DND-41 (cell line): ENCODE measurements around the gene BACE1-AS.

Experiments
- CTCF ChIP-seq: IDR thresholded peaks from 2 replicates; pipeline ENCODE4 v1.5.1; 2012; ENCODE audit warnings: borderline replicate concordance, low read length, moderate library complexity, mild to moderate bottlenecking; ENCODE audit not compliant: poor library complexity, severe bottlenecking; ENCODE audit errors: extremely low read depth
- EZH2 ChIP-seq: IDR thresholded peaks from 3 replicates; pipeline ENCODE4 v1.6.1; 2012; ENCODE audit warnings: borderline replicate concordance, low read depth, mild to moderate bottlenecking, moderate library complexity, low read length, inconsistent platforms; ENCODE audit not compliant: severe bottlenecking

- no peak for TF ChIP-seq CTCF
- TF ChIP-seq EZH2 = no peak
Measured at GRCh38 chr11:117318738-117319137, 27.6 kb downstream of the BACE1-AS start.
